ENCODE results near the gene ZNF608. TPM values are rescaled to one million over a fixed set of nuclear protein-coding genes. Genes with fewer than 3 reads are reported as not detected.

Gene ZNF608
- total RNA-seq, 1 donor from 2014 or later, result not detected

DNA sequence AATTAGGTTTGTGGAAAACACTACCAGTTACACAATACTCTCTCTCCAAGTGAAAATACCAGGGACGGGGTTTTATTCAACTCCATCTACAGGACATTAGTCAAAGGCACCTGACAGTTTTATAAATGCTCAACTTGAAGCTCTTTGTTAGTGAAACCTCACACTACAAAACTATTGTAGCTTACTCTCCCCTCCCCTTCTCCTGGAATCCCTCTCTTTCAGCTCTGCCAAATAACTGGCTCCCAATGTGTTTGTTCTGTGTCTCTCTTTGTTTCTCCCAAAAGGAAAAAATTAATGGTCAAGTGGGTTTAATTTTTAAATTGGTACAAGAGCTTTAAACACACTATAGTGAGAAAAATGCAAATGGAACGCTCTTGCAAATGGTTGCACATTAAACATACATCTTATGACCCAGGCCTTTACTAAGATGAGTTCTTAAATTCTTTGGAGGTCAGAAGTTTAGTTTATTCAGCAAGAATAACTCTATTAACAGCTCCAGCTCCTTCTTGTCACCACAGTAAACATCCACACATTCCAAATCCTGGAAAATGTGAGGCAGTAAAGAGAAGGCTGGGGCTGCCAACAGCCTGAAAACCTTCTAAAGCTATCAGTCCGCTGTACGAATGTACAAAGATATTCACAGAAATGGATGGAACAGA lies 48.4 kb downstream of the ZNF608 start:
- H3K36me3 Mint-ChIP-seq (ENCODE audit: low read depth), result no peaks in the 10 kb centered on the region
- H3K27ac Mint-ChIP-seq, result no peak overlapping the region
- no peaks in the 10 kb centered on the region for H3K27me3 Mint-ChIP-seq (ENCODE audit: low read depth)
- no peaks in the 10 kb centered on the region for H3K4me1 Mint-ChIP-seq (ENCODE audit: low read depth)
- intact Hi-C loops (cut with micrococcal nuclease), result no loop called here
- no peak overlapping the region for H3K4me3 Mint-ChIP-seq (ENCODE audit: low read depth)
- no peaks in the 10 kb centered on the region for H3K9me3 Mint-ChIP-seq
- no peak for DNase-seq (ENCODE audit: low spot score)

GRCh38 chr5:124697501-124697900 lies 48.9 kb downstream of the ZNF608 start:
- Mint-ChIP-seq H3K9me3 (no peaks in the 10 kb centered on the region), H3K4me1 (ENCODE audit: low read depth) (no peaks in the 10 kb centered on the region), H3K27me3 (ENCODE audit: low read depth) (no peaks in the 10 kb centered on the region), H3K36me3 (ENCODE audit: low read depth) (no peaks in the 10 kb centered on the region), H3K4me3 (ENCODE audit: low read depth) (no peak overlapping the region), H3K27ac (no peak overlapping the region)
- no peak for DNase-seq (ENCODE audit: low spot score)
- intact Hi-C loops (cut with micrococcal nuclease), result no loop called here

DNA sequence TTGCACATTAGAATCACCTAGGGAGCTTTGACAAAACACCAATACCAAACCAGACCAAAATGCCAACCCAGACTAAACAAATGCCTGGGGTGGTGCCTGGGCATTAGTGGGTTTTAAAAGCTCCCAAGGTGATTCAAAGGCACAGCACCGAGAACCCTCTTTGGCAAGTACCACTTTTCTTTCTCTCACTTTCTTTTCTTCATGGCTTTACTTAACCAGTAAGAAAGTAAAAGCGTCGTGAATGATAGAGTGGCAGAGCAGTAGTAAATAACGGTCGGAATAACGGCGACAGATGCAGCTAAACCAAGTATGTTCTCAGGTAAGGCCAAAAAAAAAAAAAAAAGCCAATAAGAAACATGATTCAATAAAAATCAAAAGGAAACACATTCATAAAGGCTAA lies 49.5 kb downstream of the ZNF608 start:
- H3K36me3 Mint-ChIP-seq (ENCODE audit: low read depth), result no peaks in the 10 kb centered on the region
- no peaks in the 10 kb centered on the region for H3K4me1 Mint-ChIP-seq (ENCODE audit: low read depth)
- H3K9me3 Mint-ChIP-seq, result no peaks in the 10 kb centered on the region
- intact Hi-C loops (cut with micrococcal nuclease), result no loop called here
- H3K4me3 Mint-ChIP-seq (ENCODE audit: low read depth), result no peak overlapping the region
- H3K27ac Mint-ChIP-seq, result no peak overlapping the region
- H3K27me3 Mint-ChIP-seq (ENCODE audit: low read depth), result no peaks in the 10 kb centered on the region
- no peak for DNase-seq (ENCODE audit: low spot score)
